Measurements from ENCODE around the gene DERA.
"Not testable (repeated sequence)": the region's sequence is repeated elsewhere in the genome, so short reads cannot be mapped to it uniquely, and the experiment has no call there.

Gene DERA

DNA sequence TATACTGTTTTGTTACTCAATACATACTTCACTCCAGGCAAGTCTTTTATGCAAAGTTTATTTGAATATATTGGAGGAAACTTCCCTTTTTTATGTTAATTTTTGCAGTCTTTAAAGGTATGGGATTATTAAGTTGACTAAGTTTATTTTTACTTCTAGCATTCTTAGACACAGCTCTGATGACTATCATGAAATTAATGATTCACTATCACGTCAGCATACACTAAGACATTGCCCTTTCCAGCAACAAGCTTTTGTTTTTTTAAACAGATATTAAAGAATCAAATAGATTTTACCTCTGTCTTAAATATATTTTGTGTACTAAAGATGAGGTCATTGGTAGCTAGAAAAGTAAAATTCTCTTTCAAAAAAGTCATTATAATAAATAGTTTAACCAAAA, 52.1 kb downstream of the DERA start:
- H3K27me3 Mint-ChIP-seq: no peaks in the 10 kb centered on the region
- no peak overlapping the region for H3K4me3 Mint-ChIP-seq
- H3K27ac Mint-ChIP-seq: no peak overlapping the region
- ATAC-seq: no peak
- H3K9me3 Mint-ChIP-seq: no peaks in the 10 kb centered on the region
- no peak for DNase-seq
- H3K36me3 Mint-ChIP-seq (ENCODE audit: low read depth): peaks cover 25% of the 10 kb centered on the region
- H3K4me1 Mint-ChIP-seq: no peaks in the 10 kb centered on the region

DNA sequence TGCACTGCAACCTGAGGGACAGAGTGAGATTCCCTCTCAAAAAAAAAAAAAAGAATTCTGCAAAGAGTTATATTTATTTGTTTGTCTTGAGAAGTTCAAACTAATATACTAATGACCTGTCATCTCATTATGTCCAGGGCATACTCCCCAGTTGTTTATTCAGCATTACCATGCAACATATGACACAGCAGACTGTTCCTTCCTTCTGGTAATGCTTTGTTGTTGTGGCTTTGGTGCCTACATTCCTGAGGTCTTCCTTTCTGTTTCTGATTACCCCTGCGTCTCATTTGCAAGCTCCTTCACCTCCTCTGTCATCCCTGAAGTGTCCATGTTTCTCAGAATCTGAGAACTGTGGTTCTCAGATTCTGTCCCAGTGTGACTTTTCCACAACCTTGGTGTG, 55.3 kb downstream of the DERA start:
- no peaks in the 10 kb centered on the region for H3K4me1 Mint-ChIP-seq
- no peak overlapping the region for H3K27ac Mint-ChIP-seq
- H3K9me3 Mint-ChIP-seq: no peaks in the 10 kb centered on the region
- no peak for DNase-seq
- H3K27me3 Mint-ChIP-seq: no peaks in the 10 kb centered on the region
- peaks cover 18% of the 10 kb centered on the region for H3K36me3 Mint-ChIP-seq (ENCODE audit: low read depth)
- H3K4me3 Mint-ChIP-seq: no peak overlapping the region
- ATAC-seq: no peak

DNA sequence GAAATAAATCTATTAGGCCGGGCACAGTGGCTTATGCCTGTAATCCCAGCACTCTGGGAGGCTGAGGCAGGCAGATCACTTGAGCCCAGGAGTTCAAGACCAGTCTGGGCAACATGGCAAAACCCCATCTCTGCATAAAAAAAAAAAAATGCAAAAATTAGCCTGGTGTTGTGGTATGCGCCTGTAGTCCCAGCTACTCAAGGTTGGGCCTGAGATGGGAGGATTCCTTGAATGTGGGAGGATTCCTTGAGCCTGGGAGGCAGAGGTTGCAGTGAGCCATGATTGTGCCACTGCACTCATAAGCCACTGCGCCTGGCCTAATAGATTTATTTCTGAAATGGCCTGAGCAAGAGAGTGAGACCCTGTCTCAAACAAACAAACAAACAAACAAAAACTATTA, 55.9 kb downstream of the DERA start:
- not testable (repeated sequence) for H3K4me1 Mint-ChIP-seq, H3K4me3 Mint-ChIP-seq, ATAC-seq, DNase-seq, H3K27me3 Mint-ChIP-seq, H3K27ac Mint-ChIP-seq, H3K9me3 Mint-ChIP-seq
- H3K36me3 Mint-ChIP-seq (ENCODE audit: low read depth): peaks cover 18% of the 10 kb centered on the region

DNA sequence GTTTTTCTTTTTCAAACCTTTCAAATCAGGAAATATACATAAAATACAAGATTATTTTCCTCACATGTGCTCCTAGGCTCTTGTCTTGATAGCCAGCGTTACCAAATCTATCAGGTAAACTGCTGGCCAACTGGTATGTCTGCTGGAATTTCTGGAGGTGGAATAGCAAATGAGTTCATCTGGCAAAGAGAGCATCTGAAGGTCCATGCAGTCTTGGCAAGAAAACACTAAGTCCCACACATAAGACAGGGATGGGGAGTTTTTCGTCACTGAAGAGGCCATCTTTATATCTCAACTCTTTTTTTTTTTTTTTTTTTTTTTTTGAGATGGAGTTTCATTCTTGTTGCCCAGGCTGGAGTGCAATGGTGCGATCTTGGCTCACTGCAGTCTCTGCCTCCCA, 60.1 kb downstream of the DERA start:
- H3K27me3 Mint-ChIP-seq: no peaks in the 10 kb centered on the region
- H3K27ac Mint-ChIP-seq: no peak overlapping the region
- H3K4me3 Mint-ChIP-seq: no peak overlapping the region
- DNase-seq: no peak
- peaks cover 4% of the 10 kb centered on the region for H3K36me3 Mint-ChIP-seq (ENCODE audit: low read depth)
- no peak for ATAC-seq
- no peaks in the 10 kb centered on the region for H3K9me3 Mint-ChIP-seq
- no peaks in the 10 kb centered on the region for H3K4me1 Mint-ChIP-seq

DNA sequence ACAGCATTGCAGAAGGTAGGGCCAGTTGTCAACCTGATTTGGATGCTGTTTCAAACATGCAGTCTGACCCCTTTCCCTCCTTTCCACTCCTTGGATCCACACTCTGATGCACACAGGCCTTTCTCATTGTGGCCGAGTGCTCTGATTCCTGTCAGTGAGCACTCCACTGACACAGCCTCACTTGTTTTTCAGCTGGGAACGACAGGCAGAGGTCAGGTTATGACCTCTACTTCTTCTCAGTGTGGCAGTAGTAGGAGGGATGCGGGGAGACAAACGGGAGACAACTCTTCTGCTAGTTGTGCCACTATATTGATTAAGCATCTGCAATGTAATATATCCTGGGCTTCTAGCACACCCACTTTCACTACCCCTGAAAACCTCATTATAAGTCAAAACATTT, 61.8 kb downstream of the DERA start:
- H3K36me3 Mint-ChIP-seq (ENCODE audit: low read depth): peaks cover 7% of the 10 kb centered on the region
- no peak overlapping the region for H3K27ac Mint-ChIP-seq
- no peak for ATAC-seq
- no peaks in the 10 kb centered on the region for H3K4me1 Mint-ChIP-seq
- no peak overlapping the region for H3K4me3 Mint-ChIP-seq
- H3K27me3 Mint-ChIP-seq: no peaks in the 10 kb centered on the region
- no peak for DNase-seq
- H3K9me3 Mint-ChIP-seq: no peaks in the 10 kb centered on the region

DNA sequence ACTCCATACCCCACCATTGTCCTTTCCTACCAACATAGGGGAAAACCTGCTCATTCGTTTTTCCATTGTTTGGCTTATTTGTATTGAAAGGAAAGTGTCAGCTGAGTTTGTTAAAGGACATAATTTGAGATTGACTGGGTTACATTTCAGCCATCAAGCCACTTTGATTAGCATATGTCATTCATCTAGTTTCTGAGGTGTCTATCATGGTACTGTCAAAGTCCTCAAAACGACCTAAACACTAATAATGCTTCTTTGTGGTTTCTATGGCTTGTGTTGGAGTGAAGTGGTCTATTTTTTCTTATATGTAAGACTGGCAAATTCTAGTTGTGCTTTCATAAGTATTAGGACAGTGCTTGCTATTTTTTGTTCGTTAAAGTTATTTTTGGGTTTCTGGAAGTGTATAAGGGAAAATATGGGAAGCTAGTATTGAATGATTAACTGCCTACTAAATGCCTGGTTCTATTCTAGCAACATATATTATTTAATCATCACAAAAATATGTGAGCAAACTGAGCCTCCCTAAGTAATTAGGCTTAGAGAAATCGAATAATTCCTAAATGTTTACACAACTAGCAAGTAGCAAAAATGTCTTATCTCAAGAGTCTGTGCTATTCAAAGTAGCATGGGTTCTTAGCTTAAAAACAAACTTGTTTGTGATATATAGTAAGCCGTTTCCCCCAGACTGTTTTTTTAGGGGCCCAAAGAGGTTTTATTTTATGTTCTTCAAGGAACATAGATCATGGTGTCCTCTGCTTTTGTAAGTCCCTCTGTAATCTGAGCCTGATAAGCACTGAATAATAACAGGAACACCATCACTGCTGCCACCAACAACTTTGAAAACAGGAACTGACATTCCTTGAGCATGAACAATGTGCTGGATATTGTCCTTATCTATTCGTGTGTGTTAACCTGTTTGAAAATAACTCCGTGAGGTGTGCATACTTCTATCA, 67.1 kb downstream of the DERA start:
- no peaks in the 10 kb centered on the region for H3K9me3 Mint-ChIP-seq
- H3K27ac Mint-ChIP-seq: no peak overlapping the region
- H3K4me1 Mint-ChIP-seq: no peaks in the 10 kb centered on the region
- no peak for DNase-seq
- no peaks in the 10 kb centered on the region for H3K27me3 Mint-ChIP-seq
- ATAC-seq: no peak
- peaks cover 7% of the 10 kb centered on the region for H3K36me3 Mint-ChIP-seq (ENCODE audit: low read depth)
- H3K4me3 Mint-ChIP-seq: no peak overlapping the region

DNA sequence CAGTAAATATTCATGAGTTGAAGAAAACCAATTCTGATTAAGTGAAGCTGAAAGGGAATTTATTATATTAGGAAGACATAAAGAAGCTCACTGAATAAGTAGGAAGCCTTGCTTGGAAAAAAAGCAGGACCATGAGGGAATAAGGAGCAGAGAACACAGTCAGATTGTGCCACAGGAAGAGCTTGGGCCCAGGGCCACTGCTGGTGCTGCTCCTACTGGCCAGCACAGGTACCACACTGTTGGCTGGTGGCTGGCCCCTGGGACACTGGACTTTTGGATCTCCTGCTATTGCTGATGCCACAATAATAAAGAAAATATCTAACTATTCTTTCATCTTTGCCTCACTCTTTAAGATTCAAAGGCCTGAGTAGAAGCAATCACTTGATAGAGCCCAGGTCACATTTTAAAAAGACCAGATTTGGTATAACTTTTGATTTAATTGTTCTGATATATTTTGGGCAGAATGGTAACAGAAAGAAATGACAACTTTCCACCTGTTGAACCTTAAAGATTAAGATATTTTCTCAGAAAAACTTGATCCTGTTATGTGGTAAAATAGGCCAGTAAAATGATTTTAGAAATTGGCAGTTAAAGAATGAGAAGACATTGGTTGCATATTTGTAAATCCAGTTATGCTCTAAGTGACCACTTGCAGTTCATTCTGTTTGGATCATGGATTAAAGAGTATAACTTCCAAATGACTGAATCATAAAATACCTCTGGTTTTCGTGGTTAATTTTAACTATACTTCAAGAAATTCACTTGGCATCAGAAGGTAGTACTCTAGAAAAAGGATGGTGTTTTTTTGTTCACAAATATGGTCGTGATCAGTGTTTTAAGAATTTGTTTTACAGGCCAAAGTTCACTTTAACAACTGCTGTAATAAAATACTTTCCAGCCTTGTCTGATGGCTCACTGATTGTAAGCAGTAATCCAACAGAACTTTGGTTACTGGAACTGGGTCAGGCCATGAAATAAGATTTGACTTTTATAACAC, 68.3 kb downstream of the DERA start:
- H3K36me3 Mint-ChIP-seq (ENCODE audit: low read depth): peaks cover 13% of the 10 kb centered on the region
- H3K4me3 Mint-ChIP-seq: no peak overlapping the region
- H3K4me1 Mint-ChIP-seq: no peaks in the 10 kb centered on the region
- no peak overlapping the region for H3K27ac Mint-ChIP-seq
- DNase-seq (no peak), ATAC-seq (no peak)
- H3K9me3 Mint-ChIP-seq: no peaks in the 10 kb centered on the region
- H3K27me3 Mint-ChIP-seq: no peaks in the 10 kb centered on the region

DNA sequence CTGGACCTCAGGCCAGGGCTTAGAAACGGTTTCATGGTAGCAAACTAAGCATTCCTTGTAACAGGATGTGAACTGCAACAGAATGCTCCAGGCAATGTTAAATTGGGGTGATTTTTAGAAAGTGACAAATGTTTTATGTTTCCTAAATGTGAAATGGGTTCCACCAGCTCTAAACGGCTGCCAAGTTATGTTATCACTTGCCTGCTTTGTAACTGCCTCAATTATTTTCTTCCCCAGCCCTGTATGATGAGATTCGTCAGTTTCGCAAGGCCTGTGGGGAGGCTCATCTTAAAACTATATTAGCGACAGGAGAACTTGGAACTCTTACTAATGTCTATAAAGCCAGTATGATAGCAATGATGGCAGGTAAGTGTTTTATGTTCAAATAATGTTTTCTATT, 70.9 kb downstream of the DERA start:
- Mint-ChIP-seq H3K9me3 (no peaks in the 10 kb centered on the region), H3K4me3 (no peak overlapping the region), H3K36me3 (ENCODE audit: low read depth) (peaks cover 24% of the 10 kb centered on the region), H3K27me3 (no peaks in the 10 kb centered on the region), H3K27ac (no peak overlapping the region), H3K4me1 (no peaks in the 10 kb centered on the region)
- DNase-seq (no peak), ATAC-seq (no peak)

DNA sequence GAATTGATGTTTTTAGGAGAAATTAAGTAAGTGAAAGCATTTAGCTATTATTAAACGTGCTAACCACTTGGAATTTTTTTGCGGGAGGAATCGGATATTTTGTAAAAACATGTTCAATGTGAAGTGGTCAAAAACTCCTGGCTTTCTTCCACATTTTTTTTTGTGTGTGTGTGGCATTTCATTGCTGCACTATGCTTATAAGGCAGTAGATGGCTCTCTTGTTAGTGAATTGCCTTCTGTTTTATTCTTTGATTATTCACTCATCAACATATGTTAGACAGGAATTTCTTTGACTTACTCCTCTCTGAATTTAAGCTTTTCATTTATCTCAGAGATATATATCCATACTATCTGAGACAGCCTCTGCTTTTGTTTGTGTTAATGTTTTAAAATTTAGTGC, 71.3 kb downstream of the DERA start:
- Mint-ChIP-seq H3K4me3 (no peak overlapping the region), H3K27me3 (no peaks in the 10 kb centered on the region), H3K27ac (no peak overlapping the region), H3K9me3 (no peaks in the 10 kb centered on the region), H3K36me3 (ENCODE audit: low read depth) (peaks cover 26% of the 10 kb centered on the region), H3K4me1 (no peaks in the 10 kb centered on the region)
- DNase-seq (no peak), ATAC-seq (no peak)

DNA sequence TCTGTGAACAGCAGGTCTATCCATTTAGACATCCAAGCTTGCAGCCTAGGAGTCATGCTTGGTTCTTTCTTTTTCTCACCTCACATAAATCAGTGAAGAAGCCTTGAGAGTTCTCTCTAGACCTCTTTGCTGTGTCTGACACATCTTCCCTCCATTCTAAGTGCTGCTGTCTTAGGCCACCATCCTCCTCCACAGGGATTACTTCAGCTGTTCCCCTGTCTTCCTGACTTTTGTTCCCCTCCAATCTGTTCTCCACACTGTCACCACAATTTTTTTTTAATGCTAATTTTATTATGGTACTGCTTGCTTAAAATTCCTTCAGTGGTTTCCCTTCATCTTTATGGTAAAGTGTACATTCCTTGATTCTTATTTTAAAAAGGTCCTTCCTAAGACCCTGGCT, 71.8 kb downstream of the DERA start:
- DNase-seq: no peak
- H3K27me3 Mint-ChIP-seq: no peaks in the 10 kb centered on the region
- peaks cover 27% of the 10 kb centered on the region for H3K36me3 Mint-ChIP-seq (ENCODE audit: low read depth)
- H3K4me1 Mint-ChIP-seq: no peaks in the 10 kb centered on the region
- no peak overlapping the region for H3K4me3 Mint-ChIP-seq
- H3K27ac Mint-ChIP-seq: no peak overlapping the region
- no peak for ATAC-seq
- no peaks in the 10 kb centered on the region for H3K9me3 Mint-ChIP-seq

DNA sequence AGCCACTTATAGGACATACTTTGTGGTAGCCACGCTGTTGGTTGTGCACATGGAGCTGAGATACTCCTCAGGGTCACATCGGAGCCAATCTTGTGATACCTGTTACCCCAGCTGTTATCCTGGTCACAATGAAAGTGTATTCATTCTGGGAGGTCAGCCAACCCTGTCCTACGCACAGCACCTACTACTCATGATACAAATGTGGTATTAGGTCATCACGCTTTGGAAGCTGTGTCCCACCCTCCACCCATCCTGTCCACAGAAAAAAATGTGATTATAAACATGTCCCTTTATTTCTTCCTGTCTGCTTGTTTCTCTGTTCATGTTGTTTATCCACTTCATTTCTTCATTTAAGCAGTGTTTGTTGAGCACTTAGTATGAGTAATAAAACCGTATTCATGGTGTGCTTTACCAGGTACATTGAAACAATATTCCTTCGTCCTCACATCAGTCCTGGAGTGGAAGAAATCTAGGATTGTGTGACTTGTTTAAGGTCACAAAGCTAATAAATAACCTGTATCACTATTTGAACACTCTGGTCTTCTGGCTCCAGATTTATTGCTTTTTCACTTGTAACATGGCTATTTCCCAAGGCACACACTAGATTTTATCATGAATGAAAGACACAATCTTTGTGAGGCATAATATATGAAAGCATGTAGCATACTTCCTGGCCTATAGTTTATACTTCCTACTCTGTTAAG, 73.1 kb downstream of the DERA start:
- Mint-ChIP-seq H3K27ac (no peak overlapping the region), H3K9me3 (no peaks in the 10 kb centered on the region), H3K27me3 (no peaks in the 10 kb centered on the region), H3K4me1 (no peaks in the 10 kb centered on the region), H3K36me3 (ENCODE audit: low read depth) (peaks cover 33% of the 10 kb centered on the region), H3K4me3 (no peak overlapping the region)
- DNase-seq (no peak), ATAC-seq (no peak)

DNA sequence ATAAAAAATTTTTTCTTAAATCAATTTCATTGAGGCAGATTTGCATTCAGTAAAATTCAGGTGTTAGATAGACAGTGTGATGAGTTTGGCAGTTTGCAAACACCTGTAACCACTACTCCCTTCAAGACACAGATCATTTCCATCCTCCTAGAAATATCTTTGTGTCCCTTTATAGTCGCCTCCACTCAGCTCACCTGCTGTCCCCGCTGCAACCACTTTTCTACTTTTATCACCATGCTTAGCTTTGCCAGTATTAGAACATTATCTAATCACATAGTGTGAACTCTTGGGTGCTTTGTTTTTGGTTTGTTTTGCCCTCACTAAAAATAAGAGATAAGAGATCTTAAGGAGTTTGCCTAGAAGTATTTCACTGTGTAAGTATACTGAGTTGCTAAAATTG, 73.8 kb downstream of the DERA start:
- Mint-ChIP-seq H3K9me3 (no peaks in the 10 kb centered on the region), H3K27me3 (no peaks in the 10 kb centered on the region), H3K27ac (no peak overlapping the region), H3K4me3 (no peak overlapping the region), H3K4me1 (no peaks in the 10 kb centered on the region), H3K36me3 (ENCODE audit: low read depth) (peaks cover 35% of the 10 kb centered on the region)
- ATAC-seq: no peak
- no peak for DNase-seq

DNA sequence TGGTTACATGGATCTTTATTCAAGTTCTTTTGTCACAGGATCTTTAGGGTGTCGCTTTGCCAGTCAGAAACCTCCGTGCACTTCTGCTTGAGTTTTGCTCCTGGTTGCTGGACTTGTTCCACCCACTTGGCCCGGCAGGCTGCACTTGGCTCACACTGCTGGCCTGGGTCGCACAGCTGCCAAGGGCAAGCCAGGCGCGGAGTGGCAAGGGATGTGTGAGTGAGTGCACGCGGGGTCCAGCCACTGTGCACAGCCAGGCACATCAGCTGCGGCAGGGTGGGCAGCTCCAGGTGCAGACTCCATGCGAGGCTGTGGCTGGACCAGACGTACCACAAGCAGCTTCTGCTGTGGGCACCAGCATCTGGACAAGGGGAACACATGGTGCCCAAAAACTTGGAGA, 76.6 kb downstream of the DERA start:
- H3K36me3 Mint-ChIP-seq (ENCODE audit: low read depth): peaks cover 49% of the 10 kb centered on the region
- H3K9me3 Mint-ChIP-seq: no peaks in the 10 kb centered on the region

DNA sequence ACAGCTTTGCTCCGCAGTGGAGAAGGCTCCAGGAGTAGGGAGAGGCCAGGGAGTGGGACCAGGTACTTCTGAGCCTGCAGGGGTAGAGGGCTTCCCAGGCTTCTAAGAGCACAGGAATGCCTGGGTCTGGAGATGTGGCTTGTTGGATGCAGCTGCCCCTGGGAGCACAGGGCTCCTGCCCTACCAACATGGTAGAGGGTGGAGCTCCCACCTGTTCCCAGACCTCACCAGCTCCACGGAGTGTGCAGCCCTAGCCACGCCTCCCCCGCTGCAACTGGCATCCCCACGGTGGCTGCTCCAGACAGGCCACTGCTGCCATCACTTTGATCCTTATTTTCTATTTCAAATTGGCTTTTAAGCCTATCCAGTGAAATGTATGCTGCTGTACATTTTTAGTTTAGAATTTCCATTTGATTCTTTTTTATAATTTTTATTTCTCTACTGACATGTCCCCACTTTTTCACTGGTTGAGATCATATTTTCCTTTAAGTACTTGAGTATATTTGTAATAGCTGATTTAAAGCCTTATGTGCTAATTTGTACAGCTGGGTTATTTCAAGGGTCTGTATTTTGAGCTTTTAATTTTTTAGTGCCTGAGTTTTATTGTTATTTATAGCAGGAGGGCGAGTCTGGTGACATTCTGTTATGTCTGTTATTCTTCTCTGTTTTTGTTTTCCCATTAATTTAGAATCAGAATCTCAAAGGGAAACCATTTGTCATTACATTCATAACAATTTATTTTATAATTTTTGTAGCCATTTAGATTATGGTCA, 78.0 kb downstream of the DERA start:
- no peaks in the 10 kb centered on the region for H3K27me3 Mint-ChIP-seq
- no peak overlapping the region for H3K4me3 Mint-ChIP-seq
- H3K27ac Mint-ChIP-seq: no peak overlapping the region
- DNase-seq (no peak), ATAC-seq (no peak)
- peaks cover 44% of the 10 kb centered on the region for H3K36me3 Mint-ChIP-seq (ENCODE audit: low read depth)
- H3K4me1 Mint-ChIP-seq: no peaks in the 10 kb centered on the region
- no peaks in the 10 kb centered on the region for H3K9me3 Mint-ChIP-seq

More for the DNA sequence above, 76.6 kb downstream of the DERA start:
- Mint-ChIP-seq H3K27ac (no peak overlapping the region), H3K4me1 (no peaks in the 10 kb centered on the region), H3K4me3 (no peak overlapping the region), H3K27me3 (no peaks in the 10 kb centered on the region)
- DNase-seq (no peak), ATAC-seq (no peak)
